Fibroblast of lung (primary cell): ENCODE results near the gene ACTL6A. TPM values are rescaled to one million over a fixed set of nuclear protein-coding genes. Genes with fewer than 3 reads are reported as not detected.

ENCODE experiments used
- DNase-seq, 2 donors: peaks; one replicate each; pipeline versions ENCODE4 v3.0.0 to v3.0.0-alpha.2; 2010; ENCODE audit warnings: low read depth in 2 of 2
- H2AFZ ChIP-seq: 2 replicates; pipeline ENCODE4 v1.5.1; 2012; ENCODE audit warnings: low read length, control low read depth, inconsistent platforms
- H3K27ac ChIP-seq: 2 replicates; pipeline ENCODE4 v1.5.1; 2011; ENCODE audit warnings: low read length, control low read depth; ENCODE audit not compliant: insufficient read depth
- H3K27me3 ChIP-seq: 2 replicates; pipeline ENCODE4 v1.5.1; 2011; ENCODE audit warnings: mild to moderate bottlenecking, low read length; ENCODE audit not compliant: control insufficient read depth, insufficient read depth
- H3K36me3 ChIP-seq: 2 replicates; pipeline ENCODE4 v1.5.1; 2011; ENCODE audit warnings: low read length; ENCODE audit not compliant: control insufficient read depth, insufficient read depth
- H3K4me1 ChIP-seq: 2 replicates; pipeline ENCODE4 v1.5.1; 2011; ENCODE audit warnings: low read length; ENCODE audit not compliant: control insufficient read depth, insufficient read depth; ENCODE audit errors: extremely low read depth
- H3K4me2 ChIP-seq: 2 replicates; pipeline ENCODE4 v1.5.1; 2011; ENCODE audit warnings: low read length, control low read depth; ENCODE audit not compliant: insufficient read depth; ENCODE audit errors: extremely low read depth
- H3K4me3 ChIP-seq, 4 experiments: fragments of 200-600 bp in 1 of 4; sonication (generic) in 1 of 4; replicated peaks in 1 of 4; 2 replicates each; pipeline ENCODE4 v1.5.1; 2011 to 2016; ENCODE audit warnings: low read length in 4 of 4, low read depth in 3 of 4, mild to moderate bottlenecking in 3 of 4, control low read depth in 2 of 4, inconsistent platforms in 1 of 4, mixed read lengths in 1 of 4; ENCODE audit not compliant: insufficient read depth in 1 of 4; ENCODE audit errors: control extremely low read depth in 1 of 4
- H3K79me2 ChIP-seq: 2 replicates; pipeline ENCODE4 v1.5.1; 2012; ENCODE audit warnings: mild to moderate bottlenecking, low read length, inconsistent platforms; ENCODE audit not compliant: control insufficient read depth, insufficient read depth
- H3K9ac ChIP-seq: 2 replicates; pipeline ENCODE4 v1.5.1; 2011; ENCODE audit warnings: mild to moderate bottlenecking, low read length, control low read depth; ENCODE audit not compliant: insufficient read depth
- H3K9me3 ChIP-seq: 2 replicates; pipeline ENCODE4 v1.5.1; 2012; ENCODE audit warnings: low read depth, low read length; ENCODE audit not compliant: control insufficient read depth, insufficient read depth
- H4K20me1 ChIP-seq: 2 replicates; pipeline ENCODE4 v1.5.1; 2011; ENCODE audit warnings: low read length; ENCODE audit not compliant: control insufficient read depth, insufficient read depth; ENCODE audit errors: extremely low read depth
- EZH2 ChIP-seq: IDR thresholded peaks from 2 replicates; pipeline ENCODE4 v1.5.1; 2012; ENCODE audit warnings: low read length, control low read depth, mild to moderate bottlenecking; ENCODE audit errors: missing control alignments
- polyA plus RNA-seq, 2 donors: library from polyadenylated mRNA; depleted of rRNA in 1 of 2; stranded (reverse) in 1 of 2; unstranded in 1 of 2; fragments of >200 nt; gene quantifications; 2 replicates each; pipeline ENCODE4 v1.2.1, GENCODE V29; 2011 to 2012; ENCODE audit warnings: missing spikeins in 1 of 2
- total RNA-seq: library from RNA; depleted of rRNA; stranded (reverse); fragments of >200 nt; gene quantifications from 2 replicates; pipeline ENCODE4 v1.2.1, GENCODE V29; 2014
- TF ChIP-seq, protein P1 (sequence below), 2 donors: IDR thresholded peaks in 1 of 2; conservative IDR thresholded peaks in 1 of 2; 1 replicate in 1 of 2; 2 replicates in 1 of 2; pipeline ENCODE4 v1.5.1; 2011 to 2012; ENCODE audit warnings: low read length in 2 of 2, control low read depth in 1 of 2, inconsistent platforms in 1 of 2, low read depth in 1 of 2, mild to moderate bottlenecking in 1 of 2

The ACTL6A gene
- total and polyA plus RNA-seq, 2 donors (not counting 1 experiment from before 2014, with no cell fraction given): 48.6 to 58.3 TPM

DNA sequence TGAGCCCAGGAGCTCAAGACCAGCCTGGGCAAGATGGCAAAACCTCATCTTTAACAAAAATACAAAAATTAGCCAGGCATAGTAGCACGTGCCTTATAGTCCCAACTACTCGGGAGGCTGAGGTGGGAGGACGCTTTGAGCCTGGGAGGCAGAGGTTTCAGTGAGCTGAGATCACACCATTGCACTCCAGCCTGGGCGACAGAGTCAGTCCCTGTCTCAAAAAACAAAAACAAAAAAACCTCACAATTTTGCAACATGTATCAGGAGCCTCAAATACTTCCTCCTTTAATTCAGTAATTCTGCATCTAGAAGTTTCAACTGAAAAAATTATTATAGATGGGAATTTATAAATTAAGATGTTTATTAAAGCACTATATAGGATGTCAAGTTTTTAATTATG, 40.6 kb downstream of the ACTL6A start:
- no peak for DNase-seq
- H3K36me3 ChIP-seq: peaks cover 2% of the 10 kb centered on the region
- H2AFZ ChIP-seq: no peak overlapping the region
- peak overlapping the region; percentile 97 for H3K9ac ChIP-seq
- H4K20me1 ChIP-seq: no peaks in the 10 kb centered on the region
- no peaks in the 10 kb centered on the region for H3K9me3 ChIP-seq
- peaks cover 42% of the 10 kb centered on the region for H3K79me2 ChIP-seq
- no peaks in the 10 kb centered on the region for H3K4me1 ChIP-seq
- TF ChIP-seq, protein P1, sequence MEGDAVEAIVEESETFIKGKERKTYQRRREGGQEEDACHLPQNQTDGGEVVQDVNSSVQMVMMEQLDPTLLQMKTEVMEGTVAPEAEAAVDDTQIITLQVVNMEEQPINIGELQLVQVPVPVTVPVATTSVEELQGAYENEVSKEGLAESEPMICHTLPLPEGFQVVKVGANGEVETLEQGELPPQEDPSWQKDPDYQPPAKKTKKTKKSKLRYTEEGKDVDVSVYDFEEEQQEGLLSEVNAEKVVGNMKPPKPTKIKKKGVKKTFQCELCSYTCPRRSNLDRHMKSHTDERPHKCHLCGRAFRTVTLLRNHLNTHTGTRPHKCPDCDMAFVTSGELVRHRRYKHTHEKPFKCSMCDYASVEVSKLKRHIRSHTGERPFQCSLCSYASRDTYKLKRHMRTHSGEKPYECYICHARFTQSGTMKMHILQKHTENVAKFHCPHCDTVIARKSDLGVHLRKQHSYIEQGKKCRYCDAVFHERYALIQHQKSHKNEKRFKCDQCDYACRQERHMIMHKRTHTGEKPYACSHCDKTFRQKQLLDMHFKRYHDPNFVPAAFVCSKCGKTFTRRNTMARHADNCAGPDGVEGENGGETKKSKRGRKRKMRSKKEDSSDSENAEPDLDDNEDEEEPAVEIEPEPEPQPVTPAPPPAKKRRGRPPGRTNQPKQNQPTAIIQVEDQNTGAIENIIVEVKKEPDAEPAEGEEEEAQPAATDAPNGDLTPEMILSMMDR (conservative IDR thresholded peaks at IDR 0.05 in 1 of 2, IDR thresholded peaks at IDR 0.05 in 1 of 2; ENCODE audit: low read depth in 1 of 2, low read length in 2 of 2): no peak
- no peak for TF ChIP-seq EZH2
- H3K4me2 ChIP-seq: peak overlapping the region; percentile 80
- no peaks in the 10 kb centered on the region for H3K27me3 ChIP-seq
- H3K4me3 ChIP-seq: peak overlapping the region; percentile 95 to 99 (median 98)
- H3K27ac ChIP-seq: peak overlapping the region; percentile 99

GRCh38 chr3:179603831-179604230, 41.1 kb downstream of the ACTL6A start:
- no peaks in the 10 kb centered on the region for H4K20me1 ChIP-seq
- TF ChIP-seq EZH2: no peak
- TF ChIP-seq, protein P1 (conservative IDR thresholded peaks at IDR 0.05 in 1 of 2, IDR thresholded peaks at IDR 0.05 in 1 of 2; ENCODE audit: low read depth in 1 of 2, low read length in 2 of 2): no peak
- H3K4me2 ChIP-seq: peak overlapping the region; percentile 80
- peak overlapping the region; percentile 97 for H3K9ac ChIP-seq
- peak overlapping the region; percentile 99 for H3K27ac ChIP-seq
- peak overlapping the region; percentile 81 for H2AFZ ChIP-seq
- no peaks in the 10 kb centered on the region for H3K9me3 ChIP-seq
- H3K4me1 ChIP-seq: no peaks in the 10 kb centered on the region
- peak in 1 of 2 donors; percentile 8 for DNase-seq
- H3K27me3 ChIP-seq: no peaks in the 10 kb centered on the region
- H3K36me3 ChIP-seq: peaks cover 2% of the 10 kb centered on the region
- H3K4me3 ChIP-seq: peak overlapping the region; percentile 95 to 99 (median 98)
- H3K79me2 ChIP-seq: peaks cover 42% of the 10 kb centered on the region

DNA sequence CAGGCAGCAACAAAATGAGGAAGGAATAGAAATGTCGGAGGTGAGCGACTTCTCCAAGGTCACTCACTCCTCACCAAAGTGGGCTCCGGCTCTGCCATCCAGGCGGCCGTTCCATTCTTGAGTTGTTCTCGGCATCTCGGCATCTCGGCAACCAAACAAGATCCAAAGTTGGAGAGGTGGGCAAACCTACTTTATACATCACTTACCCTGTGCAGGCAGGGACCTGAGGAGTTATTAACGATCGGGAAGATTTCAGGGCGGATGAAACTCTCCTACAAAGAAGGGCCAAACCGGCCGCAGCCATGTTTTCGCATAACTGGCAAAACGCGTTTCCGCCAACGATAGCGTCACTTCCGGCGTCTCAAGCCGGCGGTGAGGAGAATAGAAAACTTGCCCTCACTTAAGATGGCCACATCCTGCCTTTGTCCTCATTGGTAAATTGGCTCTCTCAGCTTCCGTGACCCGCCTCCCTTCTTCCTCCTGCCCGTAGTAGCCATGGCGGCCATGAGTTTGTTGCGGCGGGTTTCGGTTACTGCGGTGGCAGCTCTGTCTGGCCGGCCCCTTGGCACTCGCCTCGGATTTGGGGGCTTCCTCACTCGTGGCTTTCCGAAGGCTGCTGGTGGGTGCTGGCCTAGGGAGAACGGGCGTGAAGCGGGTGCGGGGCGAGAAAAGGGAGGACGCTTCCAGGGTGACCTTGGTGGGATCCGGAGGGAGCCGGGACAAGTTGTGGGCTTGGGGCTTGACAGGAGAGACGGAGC, 41.8 kb downstream of the ACTL6A start, which contains the start of the genes MRPL47 and NDUFB5:
Gene MRPL47, minus strand, starts transcription at position 318 of the 758 bp plus-strand sequence. Its CDS starts 14 bp downstream, at position 304.
Gene NDUFB5, plus strand, starts transcription at position 474 of the 758 bp plus-strand sequence. Its CDS starts 22 bp downstream, at position 496.
- no peaks in the 10 kb centered on the region for H4K20me1 ChIP-seq
- H3K9me3 ChIP-seq: no peaks in the 10 kb centered on the region
- peak within 1 kb of the TSS; percentile 95 to 99 (median 98) for H3K4me3 ChIP-seq
- TF ChIP-seq, protein P1 (conservative IDR thresholded peaks at IDR 0.05 in 1 of 2, IDR thresholded peaks at IDR 0.05 in 1 of 2; ENCODE audit: low read depth in 1 of 2, low read length in 2 of 2): no peak
- TF ChIP-seq EZH2: no peak
- H3K36me3 ChIP-seq: peaks cover 2% of the 10 kb centered on the region
- no peaks in the 10 kb centered on the region for H3K4me1 ChIP-seq
- DNase-seq: peak; percentile 96 to 98
- H3K27ac ChIP-seq: peak within 1 kb of the TSS; percentile 99
- H2AFZ ChIP-seq: peak within 1 kb of the TSS; percentile 92
- H3K27me3 ChIP-seq: no peaks in the 10 kb centered on the region
- H3K4me2 ChIP-seq: peak within 1 kb of the TSS; percentile 94
- peaks cover 45% of the 10 kb centered on the region for H3K79me2 ChIP-seq
- H3K9ac ChIP-seq: peak within 1 kb of the TSS; percentile 97
